H4 (cell line): ENCODE results near the gene PAF1. TPM values are rescaled to one million over a fixed set of nuclear protein-coding genes. Genes with fewer than 3 reads are reported as not detected.
"Not testable (repeated sequence)": the region's sequence is repeated elsewhere in the genome, so short reads cannot be mapped to it uniquely, and the experiment has no call there.

Experiments used
- DNase-seq: peaks from one replicate; pipeline ENCODE4 v3.0.0-alpha.2; 2015; ENCODE audit warnings: low spot score
- total RNA-seq: library from RNA; depleted of rRNA; stranded (reverse); fragments of >200 nt; shearing (Covaris generic); gene quantifications from 2 replicates; pipeline ENCODE4 v1.2.3, GENCODE V29; 2014; rRNA removed

The PAF1 gene
- total RNA-seq, 1 experiment from 2014 or later = 62.0 TPM

DNA sequence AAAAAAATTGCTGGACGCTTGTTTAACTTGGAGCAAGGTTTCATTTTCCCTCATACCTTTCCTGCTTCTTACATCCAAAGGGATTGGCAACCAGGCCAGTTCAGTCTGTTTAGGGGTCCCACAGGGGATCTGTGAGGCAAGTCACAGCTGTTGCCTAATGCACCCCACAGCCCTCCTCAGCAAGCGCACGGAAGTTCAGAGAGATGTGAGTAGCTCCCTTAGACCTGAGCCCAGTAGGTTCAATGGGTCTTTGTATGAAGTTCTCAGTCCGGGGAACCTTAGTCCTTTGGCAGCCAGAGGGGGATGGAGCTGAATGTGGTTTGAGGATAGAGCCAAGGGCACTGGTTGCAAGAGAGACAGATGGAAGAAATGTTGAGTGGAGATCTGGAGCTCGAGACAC is 35.7 kb downstream of the PAF1 start:
- no peak for DNase-seq

GRCh38 chr19:39352381-39353255 is 38.3 kb downstream of the PAF1 start:
- no peak for DNase-seq

DNA sequence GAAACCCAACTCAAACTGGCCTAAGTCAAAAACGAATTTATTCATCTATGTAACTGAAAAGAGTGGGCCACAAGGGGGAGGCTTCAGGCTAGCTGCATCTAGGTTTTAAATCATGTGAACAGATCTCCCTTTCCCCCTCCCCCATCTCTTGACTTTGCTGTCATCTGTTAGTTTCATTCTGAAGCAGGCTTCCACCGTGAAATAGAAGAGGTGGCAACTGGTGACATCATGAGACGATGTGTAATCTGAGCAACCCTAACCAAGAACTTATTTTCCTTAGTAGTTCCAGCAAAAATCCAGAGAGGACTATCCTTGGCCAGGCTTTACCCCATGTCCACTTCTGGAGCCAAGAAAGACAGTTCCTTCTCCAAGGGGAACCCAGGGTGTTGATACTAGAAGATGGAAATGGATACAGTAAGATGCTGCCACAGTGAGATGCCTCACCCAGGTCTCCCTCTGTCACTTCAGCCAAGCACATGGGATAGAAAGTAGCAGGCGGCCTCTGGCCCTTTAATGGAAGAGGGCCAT is 39.3 kb downstream of the PAF1 start:
- no peak for DNase-seq

- DNase-seq = no peak
Measured at GRCh38 chr19:39350156-39350555, 40.8 kb downstream of the PAF1 start.

GRCh38 chr19:39349326-39349725 is 41.6 kb downstream of the PAF1 start:
- DNase-seq = no peak

DNA sequence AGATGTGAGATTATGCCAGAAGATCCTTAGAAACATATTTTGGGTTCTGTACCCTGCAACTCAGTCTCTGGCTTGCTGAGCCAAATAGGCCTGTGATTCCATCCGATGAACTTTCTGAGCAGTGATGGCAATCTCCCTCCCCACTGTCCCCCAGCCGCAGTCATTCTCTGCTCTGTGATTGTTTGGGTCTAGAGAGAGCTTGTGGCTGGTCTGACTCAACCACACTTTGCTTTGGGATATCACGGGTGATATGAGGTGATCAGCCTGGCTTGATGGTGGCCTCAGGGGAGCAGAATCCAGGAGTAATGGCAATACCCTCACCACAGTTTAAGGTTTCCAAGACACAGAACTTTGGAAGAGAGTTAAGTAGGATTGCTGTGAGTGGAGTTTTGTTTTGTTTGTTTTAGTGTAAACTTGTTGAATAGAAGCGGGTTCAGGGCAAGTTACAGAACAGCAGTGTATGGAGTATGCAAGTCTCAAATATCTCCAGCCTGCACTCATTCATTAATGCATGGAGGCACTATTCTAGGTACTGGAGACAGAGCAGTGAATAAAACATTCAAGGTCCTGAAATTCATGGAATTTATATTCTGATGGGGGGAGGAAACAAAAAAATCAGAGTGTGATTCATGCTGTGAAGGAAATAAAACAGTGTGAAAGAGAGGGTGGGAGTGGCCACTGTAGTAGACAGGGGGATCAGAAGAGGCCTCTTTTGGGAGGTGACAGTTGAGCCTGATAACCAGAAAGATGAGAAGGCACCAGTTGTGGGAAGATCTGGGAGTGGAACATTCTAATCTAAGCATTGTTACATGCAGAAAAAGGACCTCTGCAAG is 43.4 kb downstream of the PAF1 start:
- DNase-seq = no peak

GRCh38 chr19:39345956-39346355 is 45.0 kb downstream of the PAF1 start:
- DNase-seq = no peak

GRCh38 chr19:39342647-39343305 is 48.1 kb downstream of the PAF1 start:
- DNase-seq = no peak

GRCh38 chr19:39341719-39342604 is 48.9 kb downstream of the PAF1 start, which contains the start of gene SAMD4B:
SAMD4B (plus strand) TSS chr19:39342421; CDS start chr19:39356894, 14,473 bp downstream.
- peak; percentile 96 for DNase-seq

DNA sequence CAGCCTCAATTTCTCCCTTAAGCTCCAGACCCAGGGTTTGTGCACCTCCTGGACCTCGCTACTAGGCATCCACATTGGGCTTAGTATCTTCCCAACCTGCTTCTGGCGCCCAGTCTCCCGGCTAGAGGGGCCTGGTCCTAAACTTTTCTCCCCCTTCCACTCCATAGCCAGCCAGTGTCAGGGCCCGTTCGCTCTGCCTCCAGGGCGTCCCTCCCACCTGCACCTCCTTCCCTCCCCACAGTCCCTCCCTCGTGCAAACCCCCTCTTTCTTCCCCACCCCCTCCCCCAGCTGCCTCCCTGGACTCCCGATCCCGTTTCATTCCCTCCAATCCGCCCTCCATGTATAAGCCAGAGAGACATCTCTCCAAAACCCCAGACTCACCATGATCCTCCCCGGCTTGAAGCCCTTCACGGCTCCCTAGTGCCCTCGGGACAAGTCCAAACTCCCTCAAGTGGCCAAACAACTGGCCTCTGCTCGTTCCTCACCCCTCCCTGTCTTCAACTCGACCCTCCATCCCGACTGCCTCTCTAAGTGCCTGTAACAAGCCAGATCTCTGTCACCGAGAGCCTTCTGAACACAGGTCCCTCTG is 49.7 kb downstream of the PAF1 start:
- no peak for DNase-seq

- DNase-seq = not testable (repeated sequence)
Measured at GRCh38 chr19:39340156-39340555, 50.8 kb downstream of the PAF1 start.

- no peak for DNase-seq
Measured at GRCh38 chr19:39339674-39340073, 51.2 kb downstream of the PAF1 start.

DNA sequence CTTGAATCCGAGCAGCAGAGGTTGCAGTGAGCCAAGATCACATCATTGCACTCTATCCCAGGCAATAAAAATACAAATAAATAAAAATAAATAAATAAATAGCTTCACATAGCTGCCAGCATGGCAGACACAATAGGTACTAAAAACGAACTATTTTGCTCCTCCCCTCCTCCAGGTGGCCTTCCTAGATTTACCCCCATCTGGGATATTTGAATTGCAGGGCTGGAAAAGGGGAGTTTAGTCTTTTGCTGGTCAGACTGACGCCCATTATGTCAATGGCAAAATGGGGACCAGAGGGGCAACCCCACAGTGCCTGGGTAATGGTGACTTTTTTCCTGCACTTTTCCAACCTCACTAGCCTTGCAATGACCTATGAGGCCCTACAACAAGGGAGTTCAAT is 54.4 kb downstream of the PAF1 start:
- DNase-seq = no peak

Other genes with a start within 250 kb of the PAF1 start
- not detected in 2 replicates for gene NCCRP1, start 194.1 kb downstream of the PAF1 start, total RNA-seq
- not detected in 2 replicates for gene SYCN, start 186.8 kb downstream of the PAF1 start, total RNA-seq
- gene IFNL3, start 146.1 kb downstream of the PAF1 start, total RNA-seq = not detected in 2 replicates
- not detected in 2 replicates for gene IFNL4, start 142.2 kb downstream of the PAF1 start, total RNA-seq
- not detected in 2 replicates for gene IFNL2, start 122.7 kb downstream of the PAF1 start, total RNA-seq
- gene IFNL1, start 94.7 kb downstream of the PAF1 start, total RNA-seq = not detected in 2 replicates
- 0.68 and 0.72 TPM in 2 replicates for gene LRFN1, start 70.2 kb downstream of the PAF1 start, total RNA-seq
- 13.3 and 14.1 TPM in 2 replicates for gene GMFG, start 55.1 kb downstream of the PAF1 start, total RNA-seq
- 33.9 and 35.3 TPM in 2 replicates for gene SAMD4B, start 48.7 kb downstream of the PAF1 start, total RNA-seq
- gene MED29, start 272 bp upstream of the PAF1 start, total RNA-seq = 26.7 and 58.5 TPM in 2 replicates
- gene ZFP36, start 15.7 kb upstream of the PAF1 start, total RNA-seq = 4.0 and 5.7 TPM in 2 replicates
- 5.3 and 7.1 TPM in 2 replicates for gene PLEKHG2, start 21.6 kb upstream of the PAF1 start, total RNA-seq
- 8.0 and 83.0 TPM in 2 replicates for gene RPS16, start 44.8 kb upstream of the PAF1 start, total RNA-seq
- 70.1 and 75.0 TPM in 2 replicates for gene SUPT5H, start 54.5 kb upstream of the PAF1 start, total RNA-seq
- gene TIMM50, start 89.7 kb upstream of the PAF1 start, total RNA-seq = 91.9 and 122 TPM in 2 replicates
- 2.0 and 2.2 TPM in 2 replicates for gene DLL3, start 107.8 kb upstream of the PAF1 start, total RNA-seq
- not detected in 2 replicates for gene SELENOV, start 124.0 kb upstream of the PAF1 start, total RNA-seq
- gene EID2B, start 141.7 kb upstream of the PAF1 start, total RNA-seq = 3.2 and 3.3 TPM in 2 replicates
- 10.8 and 11.5 TPM in 2 replicates for gene EID2, start 149.1 kb upstream of the PAF1 start, total RNA-seq
- not detected in 2 replicates for gene LGALS13, start 211.4 kb upstream of the PAF1 start, total RNA-seq